ENCODE data around the gene IKBKE.

DNA sequence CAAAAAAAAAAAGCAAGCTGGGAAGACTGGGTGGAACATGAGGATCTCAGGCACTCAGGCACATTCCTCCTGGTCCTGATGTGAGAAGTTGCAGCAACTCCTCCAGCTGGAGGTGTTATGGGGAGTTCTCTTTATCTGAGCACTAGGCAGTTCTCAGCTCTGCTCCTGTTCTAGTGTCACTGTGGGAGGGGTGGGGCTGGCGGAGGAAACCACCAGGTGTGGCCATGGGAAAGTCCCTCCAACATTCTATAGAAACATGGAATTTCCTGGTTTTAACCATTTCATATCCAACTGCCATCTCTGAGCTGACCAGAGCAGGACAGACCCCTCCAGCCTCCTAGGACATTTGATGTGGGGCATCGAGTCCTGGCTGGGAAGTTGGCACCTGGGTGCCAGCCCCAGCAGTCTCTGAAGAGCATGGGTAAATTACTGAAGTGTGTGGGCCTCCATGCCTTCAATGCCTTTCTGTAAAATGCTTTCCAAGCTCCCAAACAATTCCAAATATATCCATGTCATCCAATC is 804 bp upstream of the IKBKE start:
- TF ChIP-seq, protein P1, sequence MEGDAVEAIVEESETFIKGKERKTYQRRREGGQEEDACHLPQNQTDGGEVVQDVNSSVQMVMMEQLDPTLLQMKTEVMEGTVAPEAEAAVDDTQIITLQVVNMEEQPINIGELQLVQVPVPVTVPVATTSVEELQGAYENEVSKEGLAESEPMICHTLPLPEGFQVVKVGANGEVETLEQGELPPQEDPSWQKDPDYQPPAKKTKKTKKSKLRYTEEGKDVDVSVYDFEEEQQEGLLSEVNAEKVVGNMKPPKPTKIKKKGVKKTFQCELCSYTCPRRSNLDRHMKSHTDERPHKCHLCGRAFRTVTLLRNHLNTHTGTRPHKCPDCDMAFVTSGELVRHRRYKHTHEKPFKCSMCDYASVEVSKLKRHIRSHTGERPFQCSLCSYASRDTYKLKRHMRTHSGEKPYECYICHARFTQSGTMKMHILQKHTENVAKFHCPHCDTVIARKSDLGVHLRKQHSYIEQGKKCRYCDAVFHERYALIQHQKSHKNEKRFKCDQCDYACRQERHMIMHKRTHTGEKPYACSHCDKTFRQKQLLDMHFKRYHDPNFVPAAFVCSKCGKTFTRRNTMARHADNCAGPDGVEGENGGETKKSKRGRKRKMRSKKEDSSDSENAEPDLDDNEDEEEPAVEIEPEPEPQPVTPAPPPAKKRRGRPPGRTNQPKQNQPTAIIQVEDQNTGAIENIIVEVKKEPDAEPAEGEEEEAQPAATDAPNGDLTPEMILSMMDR (IDR thresholded peaks at IDR 0.05), result no peak
- TF ChIP-seq ZFX (IDR thresholded peaks at IDR 0.05; ENCODE audit: borderline replicate concordance), result no peak

Measured in 22Rv1 (cell line).